H1 (cell line): Measurements from ENCODE around the gene CHST13. TPM values are rescaled to one million over a fixed set of nuclear protein-coding genes. Genes with fewer than 3 reads are reported as not detected.

Experiments
- CTBP2 ChIP-seq: IDR thresholded peaks from 2 replicates; pipeline ENCODE4 v1.7.0; 2011; ENCODE audit warnings: borderline replicate concordance, mild to moderate bottlenecking, moderate library complexity, mixed read lengths, low read length; ENCODE audit not compliant: insufficient read depth, insufficient read length
- SAP30 ChIP-seq: fragments of 300-600 bp; sonication (generic); IDR thresholded peaks from 2 replicates; pipeline ENCODE4 v1.7.1; 2012; ENCODE audit warnings: low read length, moderate library complexity, mild to moderate bottlenecking, inconsistent platforms; ENCODE audit not compliant: insufficient read depth, insufficient replicate concordance
- SRF ChIP-seq: IDR thresholded peaks from 2 replicates; pipeline ENCODE4 v1.6.1; 2011; ENCODE audit warnings: mild to moderate bottlenecking, low read depth, low read length, moderate library complexity
- USF2 ChIP-seq: IDR thresholded peaks from 2 replicates; pipeline ENCODE4 v1.6.1; 2011; ENCODE audit warnings: low read length, improper control_type of control experiment
- polyA plus RNA-seq, 7 experiments: library from polyadenylated mRNA; depleted of rRNA in 3 of 7; stranded (reverse) in 5 of 7; unstranded in 2 of 7; fragments of >200 nt in 5 of 7; fragments of 200-250 nt in 2 of 7; gene quantifications; 1 replicate in 5 of 7; 2 replicates in 1 of 7; 4 replicates in 1 of 7; pipeline versions ENCODE4 v1.2.1 to v1.2.3, GENCODE V29; 2011 to 2013; ENCODE audit warnings: missing spikeins in 2 of 7, mixed read lengths in 2 of 7
- total RNA-seq: library from RNA; stranded (reverse); fragmentation: NEBNext Ultra II Directional; extraction: Animal tissue kit (Norgen Biotek cat#: 25700); gene quantifications from 2 replicates; pipeline ENCODE4 v1.2.1, GENCODE V29; 2021

CHST13 gene
- total and polyA plus RNA-seq, 2 of the 8 experiments (the other 6 are each of a cell fraction or from before 2014, with no cell fraction given), result 5.4 to 11.7 TPM

- TF ChIP-seq SAP30 (no peak), USF2 (no peak), SRF (no peak), CTBP2 (no peak)
Observed at GRCh38 chr3:126537116-126537729, 13.3 kb downstream of the CHST13 start (continued).
